Panc1 (cell line): ENCODE measurements around the gene PEF1. TPM values are rescaled to one million over a fixed set of nuclear protein-coding genes. Genes with fewer than 3 reads are reported as not detected.

Source experiments
- ATAC-seq: fragments of 200-7000 bp; cut with Tn5 transposase; 2 replicates; pipeline ENCODE4 v1.9.1; 2020; ENCODE audit warnings: mild to moderate bottlenecking, moderate library complexity
- BruUV-seq: library from RNA; stranded (reverse); fragments of 400-500 nt; replicated peaks from 2 replicates; lab custom pipeline; 2021; lab: Mats Ljungman, UMichigan
- CTCF ChIA-PET: fragments of 300-600 bp; sonication (Branson Sonifier 250); formaldehyde crosslinking; loops from one replicate; lab custom pipeline; 2022; ENCODE audit warnings: antibody characterized with exemption; lab: Charles Lee
- POLR2A ChIA-PET: fragments of 300-600 bp; sonication (Branson Sonifier 250); formaldehyde crosslinking; loops from one replicate; lab custom pipeline; 2022; ENCODE audit warnings: antibody characterized with exemption; lab: Charles Lee
- DNase-seq: peaks from one replicate; pipeline ENCODE4 v3.0.0-alpha.2; 2010; ENCODE audit warnings: low read depth, low spot score
- H3K27ac ChIP-seq: 2 replicates; pipeline ENCODE4 v1.5.1; 2011; ENCODE audit warnings: mild to moderate bottlenecking, low read length, inconsistent platforms
- H3K27me3 ChIP-seq: fragments of 200-500 bp; sonication (Bioruptor generic); 2 replicates; pipeline ENCODE4 v1.6.0; 2014; ENCODE audit warnings: low read length, inconsistent platforms; ENCODE audit not compliant: control insufficient read depth, insufficient read depth
- H3K36me3 ChIP-seq: fragments of 200-500 bp; sonication (Bioruptor generic); 2 replicates; pipeline ENCODE4 v1.5.1; 2014; ENCODE audit warnings: inconsistent platforms, mild to moderate bottlenecking, low read length, moderate library complexity; ENCODE audit not compliant: control insufficient read depth, insufficient read depth
- H3K4me1 ChIP-seq: 2 replicates; pipeline ENCODE4 v1.5.1; 2011; ENCODE audit warnings: inconsistent platforms, mild to moderate bottlenecking, low read length, moderate library complexity; ENCODE audit not compliant: control insufficient read depth, insufficient read depth
- H3K4me3 ChIP-seq, 2 experiments: 2 replicates each; pipeline ENCODE4 v1.5.1; 2011 to 2012; ENCODE audit warnings: low read depth in 2 of 2, low read length in 2 of 2, mild to moderate bottlenecking in 2 of 2, inconsistent platforms in 1 of 2, moderate library complexity in 1 of 2
- H3K9me3 ChIP-seq: fragments of 200-500 bp; sonication (Bioruptor generic); 2 replicates; pipeline ENCODE4 v1.5.1; 2014; ENCODE audit warnings: low read depth, mild to moderate bottlenecking, inconsistent platforms, low read length, moderate library complexity; ENCODE audit not compliant: control insufficient read depth, insufficient read depth
- CTCF ChIP-seq: fragments of 450-650 bp; IDR thresholded peaks from 2 replicates; pipeline ENCODE4 v1.5.1; 2017; ENCODE audit warnings: mild to moderate bottlenecking
- POLR2AphosphoS5 ChIP-seq: IDR thresholded peaks from 2 replicates; pipeline ENCODE4 v1.6.1; 2012; ENCODE audit warnings: mild to moderate bottlenecking, low read depth, low read length, moderate library complexity
- REST ChIP-seq, 2 experiments: IDR thresholded peaks; 2 replicates each; pipeline ENCODE4 v1.6.1; 2011 to 2012; ENCODE audit warnings: low read depth in 2 of 2, control low read depth in 1 of 2, low read length in 1 of 2, mild to moderate bottlenecking in 1 of 2, moderate library complexity in 1 of 2; ENCODE audit not compliant: insufficient read depth in 1 of 2
- SIN3A ChIP-seq: IDR thresholded peaks from 2 replicates; pipeline ENCODE4 v1.6.1; 2012; ENCODE audit warnings: low read depth, mild to moderate bottlenecking, low read length, moderate library complexity, borderline replicate concordance; ENCODE audit not compliant: insufficient read depth
- TCF7L2 ChIP-seq: IDR thresholded peaks from 2 replicates; pipeline ENCODE4 v1.6.1; 2011; ENCODE audit warnings: mild to moderate bottlenecking, low read depth, low read length, inconsistent platforms
- in situ Hi-C: cut with HindIII; loops from 2 replicates; pipeline ENCODE4 v1.10.0; 2016; ENCODE audit warnings: low sequenced_read_pairs, low pct_unique_long_range_greater_than_20kb
- intact Hi-C: fragments of 100-400 bp; cut with micrococcal nuclease; formaldehyde crosslinking; loops from one replicate; pipeline ENCODE4 v1.10.0; 2022; ENCODE audit not compliant: unreplicated experiment
- total RNA-seq: library from RNA; stranded (reverse); gene quantifications from one replicate; pipeline ENCODE4 v1.2.1, GENCODE V29; 2021; ENCODE audit not compliant: unreplicated experiment

The PEF1 gene
- total RNA-seq, 1 experiment from 2014 or later = 58.4 TPM

- DNase-seq (no peak), ATAC-seq (no peak)
- Histone ChIP-seq H3K27ac (no peak overlapping the region), H3K36me3 (no peaks in the 10 kb centered on the region), H3K27me3 (peaks cover 5% of the 10 kb centered on the region), H3K9me3 (no peaks in the 10 kb centered on the region), H3K4me1 (no peaks in the 10 kb centered on the region; the same call in 1 of the 2 replicates), H3K4me3 (no peak overlapping the region)
- TF ChIP-seq SIN3A (no peak), CTCF (no peak), TCF7L2 (no peak), REST (IDR thresholded peaks at IDR 0.05; ENCODE audit: insufficient read depth in 1 of 2, low read depth in 2 of 2, low read length in 1 of 2) (no peak), POLR2AphosphoS5 (no peak)
- POLR2A ChIA-PET = no interaction called here
- BruUV-seq = no TSS peak
- in situ Hi-C loops (no loop called here), intact Hi-C loops (no loop called here)
- CTCF ChIA-PET = interaction anchor here (0.6 kb wide), 1 partner anchor 169 kb away, joined by 4 read pairs; no protein-coding TSS in a partner anchor
Observed at GRCh38 chr1:31620631-31621497, 23.8 kb downstream of the PEF1 start.

GRCh38 chr1:31618916-31619846, 25.5 kb downstream of the PEF1 start:
- peak; percentile 19; the same call in 1 of the 2 replicates for ATAC-seq
- Histone ChIP-seq H3K9me3 (no peaks in the 10 kb centered on the region), H3K27me3 (peaks cover 5% of the 10 kb centered on the region), H3K36me3 (no peaks in the 10 kb centered on the region), H3K27ac (no peak overlapping the region), H3K4me3 (no peak overlapping the region), H3K4me1 (peaks cover 2% of the 10 kb centered on the region)
- intact Hi-C loops = no loop called here
- DNase-seq = no peak
- BruUV-seq = no TSS peak
- ChIA-PET CTCF (interaction anchor here (0.7 kb wide), 1 partner anchor 38 kb away, joined by 3 read pairs; no protein-coding TSS in a partner anchor), POLR2A (no interaction called here)
- TF ChIP-seq CTCF (no peak), REST (IDR thresholded peaks at IDR 0.05; ENCODE audit: insufficient read depth in 1 of 2, low read depth in 2 of 2, low read length in 1 of 2) (no peak), POLR2AphosphoS5 (no peak), TCF7L2 (no peak), SIN3A (no peak)
- in situ Hi-C loops = no loop called here
